IMR-90 (cell line): Measurements from ENCODE around the gene OLFM4.
"Not testable (repeated sequence)": the region's sequence is repeated elsewhere in the genome, so short reads cannot be mapped to it uniquely, and the experiment has no call there.

Source experiments
- CTCF ChIP-seq: conservative IDR thresholded peaks from 2 replicates; pipeline ENCODE4 v1.5.1; 2012; ENCODE audit warnings: mild to moderate bottlenecking, low read depth, low read length, improper control_type of control experiment
- POLR2A ChIP-seq: IDR thresholded peaks from 2 replicates; pipeline ENCODE4 v1.6.1; 2012; ENCODE audit warnings: mild to moderate bottlenecking, low read depth, low read length
- RAD21 ChIP-seq: IDR thresholded peaks from 2 replicates; pipeline ENCODE4 v1.6.1; 2012; ENCODE audit warnings: low read length, improper control_type of control experiment
- RCOR1 ChIP-seq: IDR thresholded peaks from 2 replicates; pipeline ENCODE4 v1.6.1; 2012; ENCODE audit warnings: mild to moderate bottlenecking, low read length, improper control_type of control experiment; ENCODE audit not compliant: insufficient replicate concordance

DNA sequence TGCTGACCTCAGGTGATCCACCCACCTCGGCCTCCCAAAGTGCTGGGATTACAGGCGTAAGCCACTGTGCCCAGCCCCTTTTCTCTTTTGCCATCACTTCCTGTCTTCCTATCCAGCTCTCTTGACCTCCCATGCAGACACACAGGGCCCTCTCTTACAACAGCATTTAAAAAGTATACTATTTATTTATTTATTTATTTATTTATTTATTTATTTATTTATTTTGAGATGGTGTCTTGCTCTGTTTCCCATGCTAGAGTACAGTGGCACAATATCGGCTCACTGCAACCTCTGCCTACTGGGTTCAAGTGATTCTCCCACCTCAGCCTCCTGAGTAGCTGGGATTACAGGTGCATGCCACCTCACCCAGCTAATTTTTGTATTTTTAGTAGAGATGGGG lies 14.6 kb upstream of the OLFM4 start:
- TF ChIP-seq CTCF, POLR2A, RAD21, RCOR1: not testable (repeated sequence)
